ENCODE results near the gene HOXD4.

The HOXD4 gene

GRCh38 chr2:176158855-176159662 is 7.7 kb downstream of the HOXD4 start:
- no peak for DNase-seq

GRCh38 chr2:176159663-176160250 is 8.4 kb downstream of the HOXD4 start:
- DNase-seq, result no peak

- no peak for DNase-seq
These were observed 9.1 kb downstream of the HOXD4 start for GRCh38 chr2:176160251-176160985.

GRCh38 chr2:176160986-176161824 is 9.9 kb downstream of the HOXD4 start:
- DNase-seq, result no peak

- DNase-seq, result no peak
These were observed 10.7 kb downstream of the HOXD4 start for GRCh38 chr2:176161825-176162626.

- no peak for DNase-seq
These were observed 11.7 kb downstream of the HOXD4 start for GRCh38 chr2:176162911-176163671.

GRCh38 chr2:176163672-176164056 is 12.3 kb downstream of the HOXD4 start:
- DNase-seq, result no peak

GRCh38 chr2:176164201-176164600 is 12.9 kb downstream of the HOXD4 start:
- DNase-seq, result no peak

- DNase-seq, result no peak
These were observed 13.4 kb downstream of the HOXD4 start for GRCh38 chr2:176164611-176165369.

- DNase-seq, result no peak
These were observed 14.2 kb downstream of the HOXD4 start for GRCh38 chr2:176165370-176166050.

GRCh38 chr2:176166272-176166671 is 14.9 kb downstream of the HOXD4 start:
- no peak for DNase-seq

- DNase-seq, result no peak
These were observed 16.0 kb downstream of the HOXD4 start for GRCh38 chr2:176167398-176167797.

- no peak for DNase-seq
These were observed 17.8 kb downstream of the HOXD4 start for GRCh38 chr2:176169181-176169580.

GRCh38 chr2:176169711-176170110 is 18.4 kb downstream of the HOXD4 start:
- DNase-seq, result no peak

GRCh38 chr2:176170602-176171305 is 19.4 kb downstream of the HOXD4 start:
- DNase-seq, result no peak

- DNase-seq, result no peak
These were observed 20.1 kb downstream of the HOXD4 start for GRCh38 chr2:176171351-176172006.

- DNase-seq, result no peak
These were observed 20.9 kb downstream of the HOXD4 start for GRCh38 chr2:176172007-176172894.

Data from effector CD8-positive, alpha-beta T cell (primary cell).